CD14-positive monocyte (primary cell): Measurements from ENCODE around the gene IL21. TPM values are rescaled to one million over a fixed set of nuclear protein-coding genes. Genes with fewer than 3 reads are reported as not detected.
"Not testable (repeated sequence)": the region's sequence is repeated elsewhere in the genome, so short reads cannot be mapped to it uniquely, and the experiment has no call there.

ENCODE experiments used
- DNase-seq, 3 donors: peaks; one replicate each; pipeline ENCODE4 v3.0.0-alpha.2; 2011 to 2022
- H2AFZ ChIP-seq: 2 replicates; pipeline ENCODE4 v1.6.0; 2012; ENCODE audit warnings: mild to moderate bottlenecking, low read depth, low read length, inconsistent platforms; ENCODE audit not compliant: insufficient read depth, poor library complexity, severe bottlenecking
- H3K27ac ChIP-seq, 2 donors: 1 replicate in 1 of 2; 2 replicates in 1 of 2; pipeline ENCODE4 v1.5.1; 2012 to 2013; ENCODE audit warnings: low read length in 2 of 2, control low read depth in 1 of 2, inconsistent platforms in 1 of 2, low read depth in 1 of 2, mild to moderate bottlenecking in 1 of 2
- H3K27me3 ChIP-seq, 2 donors: one replicate each; pipeline versions ENCODE4 v1.6.0 to v1.6.1; 2011 to 2013; ENCODE audit warnings: low read length in 2 of 2; ENCODE audit not compliant: control insufficient read depth in 2 of 2, insufficient read depth in 2 of 2
- H3K36me3 ChIP-seq, 2 donors: replicated peaks in 1 of 2; 1 replicate in 1 of 2; 2 replicates in 1 of 2; pipeline versions ENCODE4 v1.5.1 to v1.6.1; 2012 to 2013; ENCODE audit warnings: low read length in 2 of 2, control low read depth in 1 of 2, inconsistent platforms in 1 of 2, mild to moderate bottlenecking in 1 of 2; ENCODE audit not compliant: insufficient read depth in 2 of 2, control insufficient read depth in 1 of 2
- H3K4me1 ChIP-seq, 2 donors: 1 replicate in 1 of 2; 2 replicates in 1 of 2; pipeline versions ENCODE4 v1.5.1 to v1.6.1; 2012 to 2013; ENCODE audit warnings: low read length in 2 of 2, control low read depth in 1 of 2, inconsistent platforms in 1 of 2, mild to moderate bottlenecking in 1 of 2, moderate library complexity in 1 of 2; ENCODE audit not compliant: insufficient read depth in 2 of 2, control insufficient read depth in 1 of 2
- H3K4me2 ChIP-seq: replicated peaks from 2 replicates; pipeline ENCODE3; 2012; ENCODE audit warnings: low read length, moderate library complexity, mild to moderate bottlenecking; ENCODE audit not compliant: poor library complexity, severe bottlenecking; ENCODE audit errors: extremely low read depth
- H3K4me3 ChIP-seq, 3 experiments: fragments of 200-600 bp in 1 of 3; sonication (generic) in 1 of 3; replicated peaks in 1 of 3; 1 replicate in 2 of 3; 2 replicates in 1 of 3; pipeline ENCODE4 v1.5.1; 2011 to 2013; ENCODE audit warnings: low read length in 3 of 3, mild to moderate bottlenecking in 3 of 3, control low read depth in 2 of 3, low read depth in 2 of 3, inconsistent platforms in 1 of 3, moderate library complexity in 1 of 3
- H3K79me2 ChIP-seq: 2 replicates; pipeline ENCODE4 v1.6.0; 2012; ENCODE audit warnings: mild to moderate bottlenecking, control low read depth, inconsistent platforms, low read length, moderate library complexity; ENCODE audit not compliant: insufficient read depth
- H3K9ac ChIP-seq: 2 replicates; pipeline ENCODE4 v1.6.0; 2017; ENCODE audit warnings: low read length, mild to moderate bottlenecking; ENCODE audit not compliant: insufficient read depth, poor library complexity, severe bottlenecking
- H3K9me3 ChIP-seq, 2 donors: replicated peaks in 1 of 2; 1 replicate in 1 of 2; 2 replicates in 1 of 2; pipeline versions ENCODE4 v1.5.1 to v1.6.1; 2012 to 2013; ENCODE audit warnings: low read length in 2 of 2, control low read depth in 1 of 2; ENCODE audit not compliant: control insufficient read depth in 1 of 2, insufficient read depth in 1 of 2
- H4K20me1 ChIP-seq: 2 replicates; pipeline ENCODE4 v1.6.0; 2012; ENCODE audit warnings: mild to moderate bottlenecking, low read length, control low read depth, moderate library complexity; ENCODE audit not compliant: insufficient read depth
- H3K27ac Mint-ChIP-seq, 7 donors: one replicate each; pipeline ENCODE4 v1.8.0; 2020; ENCODE audit warnings: mild to moderate bottlenecking in 7 of 7, mixed read lengths in 7 of 7, moderate library complexity in 6 of 7, inconsistent platforms in 2 of 7
- H3K27me3 Mint-ChIP-seq, 3 donors: one replicate each; pipeline ENCODE4 v1.8.0; 2021 to 2022; ENCODE audit warnings: low read depth in 3 of 3, mild to moderate bottlenecking in 3 of 3, mixed read lengths in 3 of 3, moderate library complexity in 3 of 3, inconsistent platforms in 1 of 3
- H3K36me3 Mint-ChIP-seq, 2 donors: one replicate each; pipeline ENCODE4 v1.8.0; 2020; ENCODE audit warnings: mixed read lengths in 2 of 2, inconsistent platforms in 1 of 2, mild to moderate bottlenecking in 1 of 2
- H3K4me1 Mint-ChIP-seq: one replicate; pipeline ENCODE4 v1.8.0; 2020; ENCODE audit warnings: mild to moderate bottlenecking, mixed read lengths
- H3K4me3 Mint-ChIP-seq, 2 donors: one replicate each; pipeline ENCODE4 v1.8.0; 2020; ENCODE audit warnings: mild to moderate bottlenecking in 2 of 2, mixed read lengths in 2 of 2, moderate library complexity in 1 of 2
- H3K9me3 Mint-ChIP-seq, 7 donors: one replicate each; pipeline ENCODE4 v1.8.0; 2020 to 2022; ENCODE audit warnings: mixed read lengths in 7 of 7, mild to moderate bottlenecking in 6 of 7, moderate library complexity in 6 of 7, inconsistent platforms in 2 of 7
- CTCF ChIP-seq: fragments of 200-600 bp; IDR thresholded peaks from one replicate; pipeline ENCODE4 v1.8.0; 2022; ENCODE audit warnings: antibody characterized with exemption, mild to moderate bottlenecking
- WGBS: methylation state at CpG from one replicate; pipeline ENCODE4 v1.1.5; 2013; ENCODE audit warnings: missing lambda C conversion rate; ENCODE audit not compliant: insufficient coverage; 5-methylcytosine and 5-hydroxymethylcytosine counted together
- intact Hi-C, 2 donors: fragments of 100-400 bp; cut with micrococcal nuclease; formaldehyde crosslinking; loops; one replicate each; pipeline versions ENCODE4 v1.15.0 to v1.15.1; 2023
- polyA plus RNA-seq, 3 donors: library from polyadenylated mRNA; depleted of rRNA in 1 of 3; unstranded in 2 of 3; stranded (reverse) in 1 of 3; fragments of 300-500 nt in 2 of 3; fragments of >200 nt in 1 of 3; fragmentation: Illumina TruSeq in 2 of 3; gene quantifications; 1 replicate in 2 of 3; 2 replicates in 1 of 3; pipeline ENCODE4 v1.2.3, GENCODE V29; 2012 to 2021

The IL21 gene
- polyA plus RNA-seq, 3 donors: not detected

GRCh38 chr4:122658377-122658776 lies 37.5 kb upstream of the IL21 start:
- H3K36me3 Mint-ChIP-seq: no peaks in the 10 kb centered on the region
- H3K9me3 Mint-ChIP-seq: peaks cover 0 to 7% (median 4%) of the 10 kb centered on the region in 7 donors
- no peak overlapping the region for H3K4me3 Mint-ChIP-seq
- TF ChIP-seq CTCF: no peak
- no peak for DNase-seq
- Histone ChIP-seq H3K9ac (no peak overlapping the region), H3K9me3 (peaks cover 5 to 6% of the 10 kb centered on the region in 2 donors), H3K79me2 (no peaks in the 10 kb centered on the region), H3K4me2 (no peak overlapping the region), H3K27me3 (no peaks in the 10 kb centered on the region), H3K4me3 (no peak overlapping the region), H3K36me3 (no peaks in the 10 kb centered on the region), H3K27ac (no peak overlapping the region), H3K4me1 (no peaks in the 10 kb centered on the region), H2AFZ (no peak overlapping the region), H4K20me1 (no peaks in the 10 kb centered on the region)
- H3K27ac Mint-ChIP-seq: no peak overlapping the region
- 80% methylated on average over 1 of the region's 2 CpGs for WGBS
- peaks cover 2 to 3% (median 3%) of the 10 kb centered on the region in 3 donors for H3K27me3 Mint-ChIP-seq
- no peaks in the 10 kb centered on the region for H3K4me1 Mint-ChIP-seq
- intact Hi-C loops: no loop called here

- H3K4me1 ChIP-seq: no peaks in the 10 kb centered on the region
- H3K9ac ChIP-seq: no peak overlapping the region
- H3K9me3 ChIP-seq: peaks cover 5 to 6% of the 10 kb centered on the region in 2 donors
- no CpG with 5 or more reads among the region's 1 CpG for WGBS
- TF ChIP-seq CTCF: no peak
- H3K9me3 Mint-ChIP-seq: peaks cover 0 to 7% (median 4%) of the 10 kb centered on the region in 7 donors
- no peaks in the 10 kb centered on the region for H3K79me2 ChIP-seq
- H3K4me1 Mint-ChIP-seq: no peaks in the 10 kb centered on the region
- no peak overlapping the region for H3K27ac ChIP-seq
- intact Hi-C loops: no loop called here
- no peak overlapping the region for H3K4me3 Mint-ChIP-seq
- no peak overlapping the region for H2AFZ ChIP-seq
- H3K36me3 ChIP-seq: no peaks in the 10 kb centered on the region
- H3K4me2 ChIP-seq: no peak overlapping the region
- H3K27me3 Mint-ChIP-seq: peaks cover 2 to 3% (median 3%) of the 10 kb centered on the region in 3 donors
- H3K27me3 ChIP-seq: no peaks in the 10 kb centered on the region
- no peaks in the 10 kb centered on the region for H3K36me3 Mint-ChIP-seq
- H3K27ac Mint-ChIP-seq: no peak overlapping the region
- DNase-seq: no peak
- no peaks in the 10 kb centered on the region for H4K20me1 ChIP-seq
- H3K4me3 ChIP-seq: no peak overlapping the region
Observed at GRCh38 chr4:122657553-122657952, 36.7 kb upstream of the IL21 start.

- peak overlapping the region in 1 of 7 donors; percentile 50 for H3K27ac Mint-ChIP-seq
- H2AFZ ChIP-seq, H3K36me3 ChIP-seq, H3K9me3 Mint-ChIP-seq, DNase-seq, H3K27me3 Mint-ChIP-seq, H3K4me3 Mint-ChIP-seq, H3K4me1 ChIP-seq, H3K9ac ChIP-seq, H3K79me2 ChIP-seq, H3K9me3 ChIP-seq, H3K27me3 ChIP-seq, H3K4me1 Mint-ChIP-seq, intact Hi-C loops, H3K4me3 ChIP-seq, H3K27ac ChIP-seq, H4K20me1 ChIP-seq, H3K4me2 ChIP-seq, H3K36me3 Mint-ChIP-seq: not testable (repeated sequence)
- 72% methylated on average over 4 of the region's 5 CpGs for WGBS
Observed at GRCh38 chr4:122656583-122656982, 35.7 kb upstream of the IL21 start.
